GM12878 (cell line): Measurements from ENCODE around the gene NUBPL.

Source experiments
- BHLHE40 ChIP-seq, 2 experiments: fragments of 450-650 bp in 1 of 2; IDR thresholded peaks; 2 replicates each; pipeline ENCODE4 v1.6.1; 2011 to 2017; ENCODE audit warnings: low read depth in 2 of 2, borderline replicate concordance in 1 of 2, improper control_type of control experiment in 1 of 2, low read length in 1 of 2, mild to moderate bottlenecking in 1 of 2
- FOXM1 ChIP-seq: IDR thresholded peaks from 2 replicates; pipeline ENCODE4 v1.6.1; 2012; ENCODE audit warnings: low read depth, mild to moderate bottlenecking, inconsistent platforms, low read length, moderate library complexity
- MXI1 ChIP-seq: fragments of 150-350 bp; IDR thresholded peaks from 2 replicates; pipeline ENCODE4 v1.6.1; 2011; ENCODE audit warnings: low read depth, mild to moderate bottlenecking, inconsistent platforms, low read length, improper control_type of control experiment
- PBX3 ChIP-seq: IDR thresholded peaks from 2 replicates; pipeline ENCODE4 v1.6.1; 2011; ENCODE audit warnings: mild to moderate bottlenecking, low read depth, low read length, moderate library complexity; ENCODE audit not compliant: insufficient replicate concordance
- RFX5 ChIP-seq: IDR thresholded peaks from 2 replicates; pipeline ENCODE4 v1.6.1; 2011; ENCODE audit warnings: low read depth, low read length, improper control_type of control experiment
- ZBTB33 ChIP-seq: fragments of 450-650 bp; IDR thresholded peaks from 2 replicates; pipeline ENCODE4 v1.6.1; 2017; ENCODE audit warnings: mild to moderate bottlenecking
- ZNF687 ChIP-seq: fragments of 450-650 bp; IDR thresholded peaks from 2 replicates; pipeline ENCODE4 v1.6.1; 2017; ENCODE audit warnings: mild to moderate bottlenecking, moderate library complexity
- TF ChIP-seq, protein P1 (sequence below), 3 experiments: IDR thresholded peaks in 2 of 3; conservative IDR thresholded peaks in 1 of 3; 2 replicates each; pipeline ENCODE4 v1.5.1; 2011; ENCODE audit warnings: low read depth in 3 of 3, low read length in 3 of 3, mild to moderate bottlenecking in 3 of 3, control low read depth in 2 of 3, moderate library complexity in 2 of 3, inconsistent platforms in 1 of 3, mixed read lengths in 1 of 3; ENCODE audit not compliant: control insufficient read depth in 2 of 3, insufficient read depth in 1 of 3; ENCODE audit errors: extremely low read depth in 1 of 3

DNA sequence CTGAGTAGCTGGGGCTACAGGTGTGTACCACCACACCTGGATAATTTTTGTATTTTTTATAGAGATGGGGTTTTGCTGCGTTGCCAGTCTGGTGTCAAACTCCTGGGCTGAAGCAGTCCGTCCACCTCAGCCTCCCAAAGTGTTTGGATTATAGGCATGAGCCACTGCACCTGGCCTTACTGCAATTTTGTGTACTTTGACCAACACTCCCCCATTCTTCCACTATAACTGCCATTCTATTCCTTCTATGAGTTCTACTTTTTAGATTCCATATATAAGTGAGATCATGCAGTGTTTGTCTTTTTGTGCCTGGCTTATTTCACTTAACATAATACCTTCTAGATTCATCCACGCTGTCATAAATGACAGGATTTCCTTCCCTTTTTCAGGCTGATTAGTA is 199.1 kb downstream of the NUBPL start:
- no peak for TF ChIP-seq ZBTB33
- TF ChIP-seq, protein P1, sequence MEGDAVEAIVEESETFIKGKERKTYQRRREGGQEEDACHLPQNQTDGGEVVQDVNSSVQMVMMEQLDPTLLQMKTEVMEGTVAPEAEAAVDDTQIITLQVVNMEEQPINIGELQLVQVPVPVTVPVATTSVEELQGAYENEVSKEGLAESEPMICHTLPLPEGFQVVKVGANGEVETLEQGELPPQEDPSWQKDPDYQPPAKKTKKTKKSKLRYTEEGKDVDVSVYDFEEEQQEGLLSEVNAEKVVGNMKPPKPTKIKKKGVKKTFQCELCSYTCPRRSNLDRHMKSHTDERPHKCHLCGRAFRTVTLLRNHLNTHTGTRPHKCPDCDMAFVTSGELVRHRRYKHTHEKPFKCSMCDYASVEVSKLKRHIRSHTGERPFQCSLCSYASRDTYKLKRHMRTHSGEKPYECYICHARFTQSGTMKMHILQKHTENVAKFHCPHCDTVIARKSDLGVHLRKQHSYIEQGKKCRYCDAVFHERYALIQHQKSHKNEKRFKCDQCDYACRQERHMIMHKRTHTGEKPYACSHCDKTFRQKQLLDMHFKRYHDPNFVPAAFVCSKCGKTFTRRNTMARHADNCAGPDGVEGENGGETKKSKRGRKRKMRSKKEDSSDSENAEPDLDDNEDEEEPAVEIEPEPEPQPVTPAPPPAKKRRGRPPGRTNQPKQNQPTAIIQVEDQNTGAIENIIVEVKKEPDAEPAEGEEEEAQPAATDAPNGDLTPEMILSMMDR (IDR thresholded peaks at IDR 0.05 in 2 of 3, conservative IDR thresholded peaks at IDR 0.05 in 1 of 3; ENCODE audit: control insufficient read depth in 2 of 3, extremely low read depth in 1 of 3, insufficient read depth in 1 of 3, low read depth in 3 of 3, low read length in 3 of 3) = no peak
- no peak for TF ChIP-seq FOXM1
- no peak for TF ChIP-seq ZNF687
- no peak for TF ChIP-seq PBX3
- no peak for TF ChIP-seq RFX5
- no peak for TF ChIP-seq BHLHE40 (IDR thresholded peaks at IDR 0.05; ENCODE audit: borderline replicate concordance in 1 of 2, low read depth in 2 of 2, low read length in 1 of 2)
- TF ChIP-seq MXI1 = no peak
